K562 (cell line): ENCODE measurements around the gene NXN. TPM values are rescaled to one million over a fixed set of nuclear protein-coding genes. Genes with fewer than 3 reads are reported as not detected.

Source experiments
- ATAC-seq: fragments of 200-7000 bp; cut with Tn5 transposase; 3 replicates; pipeline ENCODE4 v1.9.1; 2020; ENCODE audit warnings: moderate library complexity
- BruUV-seq: library from RNA; stranded (reverse); fragments of 400-500 nt; replicated peaks from 2 replicates; lab custom pipeline; 2021; lab: Mats Ljungman, UMichigan
- CTCF ChIA-PET: fragments of 300-600 bp; formaldehyde crosslinking; extraction: SDS; loops from one replicate; lab custom pipeline; 2021; ENCODE audit warnings: low intra/inter-chr PET ratio; lab: Yijun Ruan, JAX
- POLR2A ChIA-PET: fragments of 300-600, 350-650 bp; sonication (Branson Sonifier 250); formaldehyde crosslinking; extraction: SDS; loops from one replicate; lab custom pipeline; 2021; ENCODE audit warnings: antibody characterized with exemption, inconsistent platforms; lab: Yijun Ruan, JAX
- DNase-seq, 4 experiments: peaks; one replicate each; pipeline versions ENCODE4 v3.0.0 to v3.0.0-alpha.2; 2011 to 2018; ENCODE audit warnings: low spot score in 3 of 4, mixed read lengths in 3 of 4; ENCODE audit errors: extremely low read depth in 1 of 4
- FAIRE-seq: peaks from 2 replicates; lab custom pipeline; 2011; peaks lifted over from hg19 to GRCh38; lab: Jason Lieb, UNC
- H2AFZ ChIP-seq: 2 replicates; pipeline ENCODE4 v1.6.0; 2011; ENCODE audit warnings: low read depth, low read length, control low read depth, inconsistent platforms
- H3K27ac ChIP-seq: fragments of 200-600 bp; 3 replicates; pipeline ENCODE4 v1.8.0; 2011; ENCODE audit warnings: low read depth, mild to moderate bottlenecking, control low read depth, inconsistent platforms, low read length, moderate library complexity, mixed read lengths; ENCODE audit errors: extremely low read depth
- H3K27me3 ChIP-seq, 2 experiments: fragments of 300-600 bp in 1 of 2; 2 replicates in 1 of 2; 3 replicates in 1 of 2; pipeline versions ENCODE4 v1.6.0 to v1.8.0; 2011; ENCODE audit warnings: inconsistent platforms in 2 of 2, low read length in 2 of 2, mild to moderate bottlenecking in 1 of 2, mixed read lengths in 1 of 2, moderate library complexity in 1 of 2; ENCODE audit not compliant: control insufficient read depth in 2 of 2, insufficient read depth in 2 of 2
- H3K36me3 ChIP-seq: fragments of 300-600 bp; 3 replicates; pipeline ENCODE4 v1.8.0; 2011; ENCODE audit warnings: mild to moderate bottlenecking, low read length, inconsistent platforms; ENCODE audit not compliant: control insufficient read depth, insufficient read depth
- H3K4me1 ChIP-seq, 2 experiments: fragments of 200-600 bp in 1 of 2; replicated peaks in 1 of 2; 2 replicates in 1 of 2; 3 replicates in 1 of 2; pipeline versions ENCODE4 v1.5.1 to v1.8.0; 2011; ENCODE audit warnings: inconsistent platforms in 2 of 2, low read length in 2 of 2, mild to moderate bottlenecking in 1 of 2, mixed read lengths in 1 of 2, moderate library complexity in 1 of 2; ENCODE audit not compliant: control insufficient read depth in 2 of 2, insufficient read depth in 2 of 2
- H3K4me2 ChIP-seq: 2 replicates; pipeline ENCODE4 v1.6.1; 2011; ENCODE audit warnings: low read length, control low read depth, inconsistent platforms, mixed read lengths; ENCODE audit not compliant: insufficient read depth
- H3K4me3 ChIP-seq: fragments of 200-600 bp; sonication (generic), shearing (Covaris generic); 2 replicates; pipeline ENCODE4 v1.5.1; 2016; ENCODE audit warnings: control low read depth, inconsistent platforms
- H3K79me2 ChIP-seq: fragments of 200-600 bp; 3 replicates; pipeline ENCODE4 v1.8.0; 2011; ENCODE audit warnings: low read length, inconsistent platforms; ENCODE audit not compliant: control insufficient read depth, insufficient read depth
- H3K9ac ChIP-seq, 2 experiments: 2 replicates each; pipeline versions ENCODE4 v1.6.0 to v1.6.1; 2011; ENCODE audit warnings: low read depth in 2 of 2, low read length in 2 of 2, control low read depth in 1 of 2, inconsistent platforms in 1 of 2, mild to moderate bottlenecking in 1 of 2, mixed read lengths in 1 of 2; ENCODE audit not compliant: insufficient read depth in 1 of 2
- H3K9me1 ChIP-seq: one replicate; pipeline ENCODE4 v1.6.0; 2011; ENCODE audit warnings: inconsistent platforms, mild to moderate bottlenecking, low read length, moderate library complexity; ENCODE audit not compliant: control insufficient read depth, insufficient read depth
- H3K9me3 ChIP-seq: replicated peaks from 2 replicates; pipeline ENCODE4 v1.5.1; 2011; ENCODE audit warnings: low read depth, low read length, inconsistent platforms; ENCODE audit not compliant: control insufficient read depth, insufficient read depth
- H4K20me1 ChIP-seq: replicated peaks from 2 replicates; pipeline ENCODE4 v1.6.1; 2011; ENCODE audit warnings: low read length, inconsistent platforms, mixed read lengths; ENCODE audit not compliant: control insufficient read depth, insufficient read depth
- AFF1 ChIP-seq, 2 experiments: fragments of 450-650 bp; IDR thresholded peaks; 2 replicates each; pipeline ENCODE4 v1.6.1; 2018; ENCODE audit warnings: mild to moderate bottlenecking in 2 of 2, low read depth in 1 of 2; ENCODE audit not compliant: partially characterized antibody in 2 of 2
- CREM ChIP-seq: IDR thresholded peaks from 2 replicates; pipeline ENCODE4 v1.6.1; 2014; ENCODE audit warnings: antibody characterized with exemption, low read depth
- FOXO4 ChIP-seq: fragments of 450-650 bp; formaldehyde crosslinking; IDR thresholded peaks from 2 replicates; pipeline ENCODE4 v1.4.0; 2020; ENCODE audit warnings: mild to moderate bottlenecking, moderate library complexity
- GATAD2A ChIP-seq: fragments of 450-650 bp; IDR thresholded peaks from 2 replicates; pipeline ENCODE4 v1.6.1; 2017
- KDM5B ChIP-seq: fragments of 200-600 bp; sonication (generic); IDR thresholded peaks from 2 replicates; pipeline ENCODE4 v1.6.1; 2012; ENCODE audit warnings: low read depth, mild to moderate bottlenecking, moderate library complexity, low read length, control low read depth, inconsistent platforms; ENCODE audit not compliant: insufficient replicate concordance
- MTF1 ChIP-seq: fragments of 250-450 bp; sonication (Bioruptor Pico); IDR thresholded peaks from 2 replicates; pipeline ENCODE4 v1.9.0; 2021; ENCODE audit warnings: moderate library complexity, mild to moderate bottlenecking, inconsistent platforms, borderline replicate concordance
- NR4A1 ChIP-seq, 2 experiments: fragments of 250-450 bp in 1 of 2; fragments of 450-650 bp in 1 of 2; sonication (Bioruptor Pico) in 1 of 2; IDR thresholded peaks; 2 replicates each; pipeline versions ENCODE4 v1.4.0 to v1.6.1; 2016 to 2020; ENCODE audit warnings: mild to moderate bottlenecking in 2 of 2, missing compliant biosample characterization in 1 of 2, missing genetic modification characterization in 1 of 2, moderate library complexity in 1 of 2
- ZNF507 ChIP-seq: conservative IDR thresholded peaks from 2 replicates; pipeline ENCODE4 v1.6.1; 2017; ENCODE audit warnings: missing genetic modification characterization, missing compliant biosample characterization
- WGBS: fragments of 100-300 bp; shearing (Covaris generic); methylation state at CpG from one replicate; pipeline ENCODE4 v1.1.6; 2016; ENCODE audit warnings: low coverage, mixed read lengths; ENCODE audit not compliant: insufficient coverage; ENCODE audit errors: missing lambda C conversion rate; 5-methylcytosine and 5-hydroxymethylcytosine counted together
- in situ Hi-C: fragments of 300-500 bp; cut with MboI; formaldehyde crosslinking; loops from 4 replicates; pipeline ENCODE4 v1.15.0; 2018; ENCODE audit warnings: inconsistent platforms, mixed read lengths
- intact Hi-C: fragments of 100-400 bp; cut with micrococcal nuclease; formaldehyde crosslinking; loops from 2 replicates; pipeline ENCODE4 v1.14.2; 2022
- polyA plus RNA-seq, 8 experiments: library from polyadenylated mRNA; depleted of rRNA in 4 of 8; stranded (reverse) in 5 of 8; unstranded in 3 of 8; fragments of >200 nt; fragmentation: Nextera tagmentation in 2 of 8; fragmentation: Illumina TruSeq in 1 of 8; extraction: Ambion mirVana in 2 of 8; extraction: Trizol in 1 of 8; gene quantifications; 2 replicates each; pipeline versions ENCODE4 v1.2.1 to v1.2.3, GENCODE V29; 2011 to 2014; ENCODE audit warnings: inconsistent platforms in 1 of 8, missing spikeins in 1 of 8
- total RNA-seq, 7 experiments: library from RNA; depleted of rRNA in 6 of 7; stranded (reverse); fragments of >200 nt in 6 of 7; fragmentation: Illumina TruSeq in 2 of 7; extraction: Trizol in 2 of 7; gene quantifications; 2 replicates each; pipeline versions ENCODE4 v1.2.1 to v1.2.3, GENCODE V29; 2011 to 2021; ENCODE audit warnings: low replicate concordance in 1 of 7

NXN gene
- total and polyA plus RNA-seq, 9 of the 15 experiments (the other 6 are each of a cell fraction or from before 2014, with no cell fraction given), result 0.08 to 0.39 (median 0.29) TPM; not detected in 5

- Histone ChIP-seq H3K9me1 (peaks cover 3% of the 10 kb centered on the region), H3K9me3 (no peaks in the 10 kb centered on the region), H3K4me2 (no peak overlapping the region), H3K4me1 (peaks cover 6 to 29% of the 10 kb centered on the region in 2 experiments; a peak in 3 of 5 replicates), H3K27me3 (no peaks in the 10 kb centered on the region), H3K27ac (no peak overlapping the region), H3K9ac (no peak overlapping the region), H3K4me3 (no peak overlapping the region), H3K36me3 (peaks cover 46% of the 10 kb centered on the region), H4K20me1 (no peaks in the 10 kb centered on the region), H2AFZ (no peak overlapping the region), H3K79me2 (peaks cover 25% of the 10 kb centered on the region)
- in situ Hi-C loops (no loop called here), intact Hi-C loops (no loop called here)
- POLR2A ChIA-PET, result no interaction called here
- CTCF ChIA-PET, result no interaction called here
- no TSS peak for BruUV-seq
- FAIRE-seq, result no peak
- no peak for DNase-seq
- no peak for TF ChIP-seq GATAD2A
- no peak for TF ChIP-seq ZNF507
- TF ChIP-seq FOXO4 (CRISPR knock-in tag), result no peak
- TF ChIP-seq CREM, result no peak
- TF ChIP-seq KDM5B, result no peak
- TF ChIP-seq NR4A1 (CRISPR knock-in tag; IDR thresholded peaks at IDR 0.05), result no peak
- no peak for TF ChIP-seq NR4A1 (tag; IDR thresholded peaks at IDR 0.05)
- TF ChIP-seq MTF1 (CRISPR knock-in tag), result no peak
- TF ChIP-seq AFF1 (IDR thresholded peaks at IDR 0.05; ENCODE audit: low read depth in 1 of 2, partially characterized antibody in 2 of 2), result no peak
- 92% methylated on average over 15 of the region's 15 CpGs for WGBS
- no peak for ATAC-seq
Measured at GRCh38 chr17:1000597-1001461, 21.3 kb upstream of the NXN start.
